ENCODE results near the gene SAMD10. TPM values are rescaled to one million over a fixed set of nuclear protein-coding genes. Genes with fewer than 3 reads are reported as not detected.

SAMD10 gene
- total RNA-seq, 1 experiment from 2014 or later, result 5.7 TPM

- Histone ChIP-seq H2AFZ (ENCODE audit: low read length) (no peak overlapping the region), H3K27me3 (ENCODE audit: insufficient read depth, low read length) (no peaks in the 10 kb centered on the region), H3K4ac (ENCODE audit: low read depth, low read length) (no peak overlapping the region), H2BK5ac (ENCODE audit: insufficient read length, low read length) (no peak overlapping the region), H3K79me2 (ENCODE audit: insufficient read depth, low read length) (no peaks in the 10 kb centered on the region), H4K91ac (ENCODE audit: insufficient read length, low read depth, low read length) (no peak overlapping the region), H3K9ac (ENCODE audit: extremely low read depth, insufficient read length, low read length) (no peak overlapping the region), H3K14ac (ENCODE audit: insufficient read depth, low read length) (no peak overlapping the region), H3K23ac (ENCODE audit: insufficient read length, low read depth, low read length) (no peak overlapping the region), H2BK20ac (ENCODE audit: low read depth, low read length, poor library complexity, severe bottlenecking) (no peak overlapping the region), H4K5ac (ENCODE audit: insufficient read length, low read depth, low read length) (no peak overlapping the region), H3K4me2 (ENCODE audit: insufficient read depth, insufficient read length, low read length) (no peak overlapping the region), H3K23me2 (ENCODE audit: insufficient read length, low read depth, low read length, poor library complexity, severe bottlenecking) (peaks cover 6% of the 10 kb centered on the region), H3K9me3 (ENCODE audit: control insufficient read depth, low read depth, low read length) (peaks cover 40% of the 10 kb centered on the region), H2BK120ac (ENCODE audit: low read depth, low read length, poor library complexity, severe bottlenecking) (no peak overlapping the region), H2BK12ac (ENCODE audit: insufficient read length, low read depth, low read length) (no peak overlapping the region), H2AK5ac (ENCODE audit: insufficient read length, low read length) (no peak overlapping the region), H3K56ac (ENCODE audit: insufficient read length, low read depth, low read length) (no peak overlapping the region), H4K8ac (replicated peaks; ENCODE audit: insufficient read length, low read depth, low read length) (no peak overlapping the region), H3K27ac (ENCODE audit: insufficient read length, low read depth, low read length) (no peak overlapping the region), H3K79me1 (ENCODE audit: insufficient read depth, low read depth, low read length, poor library complexity, severe bottlenecking) (no peaks in the 10 kb centered on the region), H3T11ph (ENCODE audit: low read length) (no peak overlapping the region), H3K18ac (ENCODE audit: insufficient read length, low read depth, low read length) (no peak overlapping the region), H2BK15ac (ENCODE audit: low read depth, low read length) (no peak overlapping the region), H3K4me1 (ENCODE audit: insufficient read depth, low read length) (no peaks in the 10 kb centered on the region; the same call in 1 of the 2 replicates), H4K20me1 (ENCODE audit: control insufficient read depth, insufficient read depth, insufficient read length) (no peaks in the 10 kb centered on the region)
- DNase-seq, result no peak
- Mint-ChIP-seq H3K27me3 (ENCODE audit: low read depth) (no peaks in the 10 kb centered on the region; the same call in 1 of the 2 replicates), H3K27ac (no peak overlapping the region), H3K9me3 (peaks cover 2 to 10% of the 10 kb centered on the region in 2 experiments; a peak in 3 of 5 replicates), H3K36me3 (ENCODE audit: insufficient read depth in 1 of 3, low read depth in 3 of 3) (peaks cover 15 to 66% (median 55%) of the 10 kb centered on the region in 3 experiments; a peak in 6 of 7 replicates), H3K4me1 (peaks cover 9 to 14% of the 10 kb centered on the region in 2 experiments), H3K4me3 (no peak overlapping the region)
- TF ChIP-seq CTCF (conservative IDR thresholded peaks at IDR 0.05), result no peak
- no CpG with 5 or more reads among the region's 16 CpGs for WGBS (ENCODE audit: extremely low coverage, insufficient read length, low lambda C conversion rate)
Observed at GRCh38 chr20:63964412-63964811, 15.0 kb downstream of the SAMD10 start.

Measured in H9 (cell line).